CD14-positive monocyte (primary cell): Measurements from ENCODE around the gene RAB14. TPM values are rescaled to one million over a fixed set of nuclear protein-coding genes. Genes with fewer than 3 reads are reported as not detected.

Source experiments
- DNase-seq, 3 donors: peaks; one replicate each; pipeline ENCODE4 v3.0.0-alpha.2; 2011 to 2022
- H2AFZ ChIP-seq: 2 replicates; pipeline ENCODE4 v1.6.0; 2012; ENCODE audit warnings: mild to moderate bottlenecking, low read depth, low read length, inconsistent platforms; ENCODE audit not compliant: insufficient read depth, poor library complexity, severe bottlenecking
- H3K27ac ChIP-seq, 2 donors: 1 replicate in 1 of 2; 2 replicates in 1 of 2; pipeline ENCODE4 v1.5.1; 2012 to 2013; ENCODE audit warnings: low read length in 2 of 2, control low read depth in 1 of 2, inconsistent platforms in 1 of 2, low read depth in 1 of 2, mild to moderate bottlenecking in 1 of 2
- H3K27me3 ChIP-seq, 2 donors: one replicate each; pipeline versions ENCODE4 v1.6.0 to v1.6.1; 2011 to 2013; ENCODE audit warnings: low read length in 2 of 2; ENCODE audit not compliant: control insufficient read depth in 2 of 2, insufficient read depth in 2 of 2
- H3K36me3 ChIP-seq, 2 donors: replicated peaks in 1 of 2; 1 replicate in 1 of 2; 2 replicates in 1 of 2; pipeline versions ENCODE4 v1.5.1 to v1.6.1; 2012 to 2013; ENCODE audit warnings: low read length in 2 of 2, control low read depth in 1 of 2, inconsistent platforms in 1 of 2, mild to moderate bottlenecking in 1 of 2; ENCODE audit not compliant: insufficient read depth in 2 of 2, control insufficient read depth in 1 of 2
- H3K4me1 ChIP-seq, 2 donors: 1 replicate in 1 of 2; 2 replicates in 1 of 2; pipeline versions ENCODE4 v1.5.1 to v1.6.1; 2012 to 2013; ENCODE audit warnings: low read length in 2 of 2, control low read depth in 1 of 2, inconsistent platforms in 1 of 2, mild to moderate bottlenecking in 1 of 2, moderate library complexity in 1 of 2; ENCODE audit not compliant: insufficient read depth in 2 of 2, control insufficient read depth in 1 of 2
- H3K4me2 ChIP-seq: replicated peaks from 2 replicates; pipeline ENCODE3; 2012; ENCODE audit warnings: low read length, moderate library complexity, mild to moderate bottlenecking; ENCODE audit not compliant: poor library complexity, severe bottlenecking; ENCODE audit errors: extremely low read depth
- H3K4me3 ChIP-seq, 3 experiments: fragments of 200-600 bp in 1 of 3; sonication (generic) in 1 of 3; replicated peaks in 1 of 3; 1 replicate in 2 of 3; 2 replicates in 1 of 3; pipeline ENCODE4 v1.5.1; 2011 to 2013; ENCODE audit warnings: low read length in 3 of 3, mild to moderate bottlenecking in 3 of 3, control low read depth in 2 of 3, low read depth in 2 of 3, inconsistent platforms in 1 of 3, moderate library complexity in 1 of 3
- H3K79me2 ChIP-seq: 2 replicates; pipeline ENCODE4 v1.6.0; 2012; ENCODE audit warnings: mild to moderate bottlenecking, control low read depth, inconsistent platforms, low read length, moderate library complexity; ENCODE audit not compliant: insufficient read depth
- H3K9ac ChIP-seq: 2 replicates; pipeline ENCODE4 v1.6.0; 2017; ENCODE audit warnings: low read length, mild to moderate bottlenecking; ENCODE audit not compliant: insufficient read depth, poor library complexity, severe bottlenecking
- H3K9me3 ChIP-seq, 2 donors: replicated peaks in 1 of 2; 1 replicate in 1 of 2; 2 replicates in 1 of 2; pipeline versions ENCODE4 v1.5.1 to v1.6.1; 2012 to 2013; ENCODE audit warnings: low read length in 2 of 2, control low read depth in 1 of 2; ENCODE audit not compliant: control insufficient read depth in 1 of 2, insufficient read depth in 1 of 2
- H4K20me1 ChIP-seq: 2 replicates; pipeline ENCODE4 v1.6.0; 2012; ENCODE audit warnings: mild to moderate bottlenecking, low read length, control low read depth, moderate library complexity; ENCODE audit not compliant: insufficient read depth
- H3K27ac Mint-ChIP-seq, 7 donors: one replicate each; pipeline ENCODE4 v1.8.0; 2020; ENCODE audit warnings: mild to moderate bottlenecking in 7 of 7, mixed read lengths in 7 of 7, moderate library complexity in 6 of 7, inconsistent platforms in 2 of 7
- H3K27me3 Mint-ChIP-seq, 3 donors: one replicate each; pipeline ENCODE4 v1.8.0; 2021 to 2022; ENCODE audit warnings: low read depth in 3 of 3, mild to moderate bottlenecking in 3 of 3, mixed read lengths in 3 of 3, moderate library complexity in 3 of 3, inconsistent platforms in 1 of 3
- H3K36me3 Mint-ChIP-seq, 2 donors: one replicate each; pipeline ENCODE4 v1.8.0; 2020; ENCODE audit warnings: mixed read lengths in 2 of 2, inconsistent platforms in 1 of 2, mild to moderate bottlenecking in 1 of 2
- H3K4me1 Mint-ChIP-seq: one replicate; pipeline ENCODE4 v1.8.0; 2020; ENCODE audit warnings: mild to moderate bottlenecking, mixed read lengths
- H3K4me3 Mint-ChIP-seq, 2 donors: one replicate each; pipeline ENCODE4 v1.8.0; 2020; ENCODE audit warnings: mild to moderate bottlenecking in 2 of 2, mixed read lengths in 2 of 2, moderate library complexity in 1 of 2
- H3K9me3 Mint-ChIP-seq, 7 donors: one replicate each; pipeline ENCODE4 v1.8.0; 2020 to 2022; ENCODE audit warnings: mixed read lengths in 7 of 7, mild to moderate bottlenecking in 6 of 7, moderate library complexity in 6 of 7, inconsistent platforms in 2 of 7
- WGBS: methylation state at CpG from one replicate; pipeline ENCODE4 v1.1.5; 2013; ENCODE audit warnings: missing lambda C conversion rate; ENCODE audit not compliant: insufficient coverage; 5-methylcytosine and 5-hydroxymethylcytosine counted together
- intact Hi-C, 2 donors: fragments of 100-400 bp; cut with micrococcal nuclease; formaldehyde crosslinking; loops; one replicate each; pipeline versions ENCODE4 v1.15.0 to v1.15.1; 2023
- polyA plus RNA-seq, 3 donors: library from polyadenylated mRNA; depleted of rRNA in 1 of 3; unstranded in 2 of 3; stranded (reverse) in 1 of 3; fragments of 300-500 nt in 2 of 3; fragments of >200 nt in 1 of 3; fragmentation: Illumina TruSeq in 2 of 3; gene quantifications; 1 replicate in 2 of 3; 2 replicates in 1 of 3; pipeline ENCODE4 v1.2.3, GENCODE V29; 2012 to 2021
- TF ChIP-seq, protein P1 (sequence below): fragments of 200-600 bp; IDR thresholded peaks from one replicate; pipeline ENCODE4 v1.8.0; 2022; ENCODE audit warnings: antibody characterized with exemption, mild to moderate bottlenecking

Gene RAB14
- polyA plus RNA-seq, 3 donors, result 23.1 to 60.0 (median 44.4) TPM

DNA sequence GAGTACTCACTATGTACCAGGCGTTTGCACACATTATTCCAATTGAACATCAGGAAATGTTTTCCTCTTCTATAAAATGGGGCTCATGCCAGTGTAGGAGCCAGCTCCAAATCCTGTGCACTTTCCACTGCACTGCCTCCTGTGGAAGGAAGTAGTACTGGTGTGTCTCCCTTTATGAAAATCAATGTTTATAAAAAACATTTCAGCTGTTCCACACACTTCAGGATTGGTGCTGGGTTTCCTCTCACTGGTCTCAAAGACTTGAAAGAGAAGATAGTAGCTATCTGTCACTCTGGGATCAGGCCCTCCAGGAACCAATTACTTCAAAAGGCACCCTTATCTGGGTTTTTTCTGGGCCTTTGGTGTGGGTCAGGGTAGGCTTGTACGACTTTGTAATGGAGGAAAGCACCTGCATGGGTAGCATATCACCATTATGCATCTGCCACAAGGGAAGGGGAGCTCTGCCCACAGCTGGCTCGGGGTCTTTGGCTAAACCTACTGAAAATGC is 32.5 kb downstream of the RAB14 start:
- Histone ChIP-seq H3K79me2 (peaks cover 3% of the 10 kb centered on the region), H3K4me3 (no peak overlapping the region), H3K4me1 (no peaks in the 10 kb centered on the region), H2AFZ (no peak overlapping the region), H3K27ac (peak overlapping the region in 1 of 2 donors; percentile 53), H3K4me2 (no peak overlapping the region), H3K9ac (no peak overlapping the region), H3K9me3 (no peaks in the 10 kb centered on the region), H3K27me3 (no peaks in the 10 kb centered on the region), H4K20me1 (peaks cover 3% of the 10 kb centered on the region), H3K36me3 (peaks cover 86 to 100% of the 10 kb centered on the region in 2 donors)
- TF ChIP-seq, protein P1, sequence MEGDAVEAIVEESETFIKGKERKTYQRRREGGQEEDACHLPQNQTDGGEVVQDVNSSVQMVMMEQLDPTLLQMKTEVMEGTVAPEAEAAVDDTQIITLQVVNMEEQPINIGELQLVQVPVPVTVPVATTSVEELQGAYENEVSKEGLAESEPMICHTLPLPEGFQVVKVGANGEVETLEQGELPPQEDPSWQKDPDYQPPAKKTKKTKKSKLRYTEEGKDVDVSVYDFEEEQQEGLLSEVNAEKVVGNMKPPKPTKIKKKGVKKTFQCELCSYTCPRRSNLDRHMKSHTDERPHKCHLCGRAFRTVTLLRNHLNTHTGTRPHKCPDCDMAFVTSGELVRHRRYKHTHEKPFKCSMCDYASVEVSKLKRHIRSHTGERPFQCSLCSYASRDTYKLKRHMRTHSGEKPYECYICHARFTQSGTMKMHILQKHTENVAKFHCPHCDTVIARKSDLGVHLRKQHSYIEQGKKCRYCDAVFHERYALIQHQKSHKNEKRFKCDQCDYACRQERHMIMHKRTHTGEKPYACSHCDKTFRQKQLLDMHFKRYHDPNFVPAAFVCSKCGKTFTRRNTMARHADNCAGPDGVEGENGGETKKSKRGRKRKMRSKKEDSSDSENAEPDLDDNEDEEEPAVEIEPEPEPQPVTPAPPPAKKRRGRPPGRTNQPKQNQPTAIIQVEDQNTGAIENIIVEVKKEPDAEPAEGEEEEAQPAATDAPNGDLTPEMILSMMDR, result peak; percentile 47
- H3K4me1 Mint-ChIP-seq, result no peaks in the 10 kb centered on the region
- WGBS, result 100% methylated on average over 1 of the region's 3 CpGs
- DNase-seq, result no peak
- no peaks in the 10 kb centered on the region for H3K9me3 Mint-ChIP-seq
- intact Hi-C loops, result no loop called here
- peaks cover 78 to 94% of the 10 kb centered on the region in 2 donors for H3K36me3 Mint-ChIP-seq
- peak overlapping the region in 4 of 7 donors; percentile 54 to 77 (median 66) for H3K27ac Mint-ChIP-seq
- H3K27me3 Mint-ChIP-seq, result no peaks in the 10 kb centered on the region
- H3K4me3 Mint-ChIP-seq, result no peak overlapping the region

DNA sequence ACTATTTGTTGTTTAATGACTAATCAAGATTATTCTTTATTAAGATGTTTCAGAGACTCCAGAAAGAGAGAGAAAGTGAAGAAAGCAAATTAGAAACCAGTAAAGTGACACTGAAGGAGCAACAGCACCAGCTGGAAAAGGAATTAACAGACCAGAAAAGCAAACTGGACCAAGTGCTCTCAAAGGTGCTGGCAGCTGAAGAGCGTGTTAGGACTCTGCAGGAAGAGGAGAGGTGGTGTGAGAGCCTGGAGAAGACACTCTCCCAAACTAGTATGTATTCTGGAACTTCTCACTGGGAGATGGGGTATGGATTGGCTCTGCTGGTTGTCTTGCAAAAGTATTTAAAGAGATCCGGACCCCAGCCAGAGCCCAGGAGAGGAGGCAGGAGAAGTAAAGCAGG is 33.6 kb downstream of the RAB14 start:
- Histone ChIP-seq H4K20me1 (peaks cover 3% of the 10 kb centered on the region), H3K4me1 (no peaks in the 10 kb centered on the region), H3K79me2 (peaks cover 3% of the 10 kb centered on the region), H3K27me3 (no peaks in the 10 kb centered on the region), H3K36me3 (peaks cover 82 to 99% of the 10 kb centered on the region in 2 donors), H3K4me2 (no peak overlapping the region), H3K4me3 (no peak overlapping the region), H2AFZ (no peak overlapping the region), H3K9ac (no peak overlapping the region), H3K27ac (peak overlapping the region in 1 of 2 donors; percentile 1), H3K9me3 (no peaks in the 10 kb centered on the region)
- Mint-ChIP-seq H3K9me3 (no peaks in the 10 kb centered on the region), H3K27me3 (no peaks in the 10 kb centered on the region), H3K4me1 (no peaks in the 10 kb centered on the region), H3K4me3 (no peak overlapping the region), H3K27ac (peak overlapping the region in 5 of 7 donors; percentile 43 to 78 (median 64)), H3K36me3 (peaks cover 74 to 93% of the 10 kb centered on the region in 2 donors)
- 100% methylated on average over 1 of the region's 2 CpGs for WGBS
- intact Hi-C loops, result no loop called here
- TF ChIP-seq, protein P1, result no peak
- DNase-seq, result no peak
